ENCODE measurements around the gene APRT. TPM values are rescaled to one million over a fixed set of nuclear protein-coding genes. Genes with fewer than 3 reads are reported as not detected.

Gene APRT
- total and polyA plus RNA-seq, 8 donors = 38.8 to 88.2 (median 68.4) TPM

DNA sequence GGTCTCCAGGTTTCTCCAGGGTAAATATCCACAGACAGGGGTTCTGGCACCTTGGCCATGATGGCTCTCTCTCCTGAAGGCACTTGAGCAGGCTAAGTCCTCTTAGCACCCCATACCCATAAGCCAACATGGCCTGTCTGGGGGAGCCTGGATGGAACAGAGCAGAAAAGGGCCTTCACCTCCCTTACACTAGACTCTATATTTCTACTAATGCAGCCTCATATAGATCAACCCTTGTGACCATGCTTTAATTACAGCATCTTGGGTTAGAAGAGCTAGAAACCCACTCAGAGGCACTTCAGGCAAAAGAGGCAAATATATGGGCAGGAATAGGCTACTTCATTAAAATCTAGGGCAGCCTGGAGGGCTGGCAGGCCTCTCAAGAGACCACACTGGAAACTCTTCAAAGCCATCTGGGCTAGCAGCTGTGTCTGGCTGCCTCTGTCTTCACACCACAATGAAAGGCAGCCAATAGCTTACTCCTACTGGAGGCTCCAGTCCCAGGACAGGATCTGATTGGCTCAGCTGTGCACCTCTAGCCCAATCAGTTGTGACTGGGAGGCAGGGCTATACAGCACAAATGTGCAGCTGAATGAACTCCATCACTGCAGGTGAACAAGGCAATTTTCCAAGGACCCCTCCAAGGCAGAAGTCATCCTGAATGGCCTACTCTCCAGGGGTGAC lies 12.8 kb downstream of the APRT start:
- ATAC-seq = no peak
- no peak for DNase-seq
- Histone ChIP-seq H3K27me3 (peaks cover 0 to 3% (median 0%) of the 10 kb centered on the region in 4 donors), H3K4me1 (peaks cover 0 to under 1% (median 0%) of the 10 kb centered on the region in 3 donors), H3K36me3 (no peaks in the 10 kb centered on the region), H3K27ac (no peak overlapping the region), H3K9me3 (no peaks in the 10 kb centered on the region), H3K4me3 (no peak overlapping the region)
- no peak for FAIRE-seq
- intact Hi-C loops (cut with DNase I) = no loop called here
- TF ChIP-seq, protein P1, sequence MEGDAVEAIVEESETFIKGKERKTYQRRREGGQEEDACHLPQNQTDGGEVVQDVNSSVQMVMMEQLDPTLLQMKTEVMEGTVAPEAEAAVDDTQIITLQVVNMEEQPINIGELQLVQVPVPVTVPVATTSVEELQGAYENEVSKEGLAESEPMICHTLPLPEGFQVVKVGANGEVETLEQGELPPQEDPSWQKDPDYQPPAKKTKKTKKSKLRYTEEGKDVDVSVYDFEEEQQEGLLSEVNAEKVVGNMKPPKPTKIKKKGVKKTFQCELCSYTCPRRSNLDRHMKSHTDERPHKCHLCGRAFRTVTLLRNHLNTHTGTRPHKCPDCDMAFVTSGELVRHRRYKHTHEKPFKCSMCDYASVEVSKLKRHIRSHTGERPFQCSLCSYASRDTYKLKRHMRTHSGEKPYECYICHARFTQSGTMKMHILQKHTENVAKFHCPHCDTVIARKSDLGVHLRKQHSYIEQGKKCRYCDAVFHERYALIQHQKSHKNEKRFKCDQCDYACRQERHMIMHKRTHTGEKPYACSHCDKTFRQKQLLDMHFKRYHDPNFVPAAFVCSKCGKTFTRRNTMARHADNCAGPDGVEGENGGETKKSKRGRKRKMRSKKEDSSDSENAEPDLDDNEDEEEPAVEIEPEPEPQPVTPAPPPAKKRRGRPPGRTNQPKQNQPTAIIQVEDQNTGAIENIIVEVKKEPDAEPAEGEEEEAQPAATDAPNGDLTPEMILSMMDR (IDR thresholded peaks at IDR 0.05) = no peak

DNA sequence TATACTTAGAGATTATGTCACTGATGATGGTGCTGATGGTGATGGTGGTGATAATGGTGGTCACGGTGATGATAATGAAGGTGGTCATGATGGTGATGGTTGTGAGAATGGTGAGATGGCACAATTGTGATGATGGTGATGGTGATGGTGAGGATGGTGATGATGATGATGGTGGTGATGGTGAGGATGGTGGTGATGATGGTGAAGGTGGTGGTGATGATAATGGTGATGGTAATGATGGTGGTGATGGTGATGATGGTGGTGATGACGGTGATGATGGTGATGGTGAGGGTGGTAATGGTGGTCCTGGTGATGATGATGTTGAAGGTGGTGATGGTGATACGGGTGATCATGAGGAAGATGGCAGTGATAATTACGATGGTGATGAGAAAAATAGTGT lies 13.7 kb downstream of the APRT start:
- WGBS, 2 donors = 93 to 95% methylated on average over 4 of the region's 4 CpGs
- no peaks in the 10 kb centered on the region for H3K9me3 ChIP-seq
- intact Hi-C loops (cut with DNase I) = no loop called here
- H3K4me3 ChIP-seq = no peak overlapping the region
- no peak overlapping the region for H3K27ac ChIP-seq
- H3K27me3 ChIP-seq = peaks cover 0 to 3% (median 0%) of the 10 kb centered on the region in 4 donors
- H3K4me1 ChIP-seq = no peaks in the 10 kb centered on the region
- no peak for ATAC-seq
- TF ChIP-seq, protein P1 (IDR thresholded peaks at IDR 0.05) = no peak
- no peaks in the 10 kb centered on the region for H3K36me3 ChIP-seq
- no peak for FAIRE-seq
- DNase-seq = no peak

DNA sequence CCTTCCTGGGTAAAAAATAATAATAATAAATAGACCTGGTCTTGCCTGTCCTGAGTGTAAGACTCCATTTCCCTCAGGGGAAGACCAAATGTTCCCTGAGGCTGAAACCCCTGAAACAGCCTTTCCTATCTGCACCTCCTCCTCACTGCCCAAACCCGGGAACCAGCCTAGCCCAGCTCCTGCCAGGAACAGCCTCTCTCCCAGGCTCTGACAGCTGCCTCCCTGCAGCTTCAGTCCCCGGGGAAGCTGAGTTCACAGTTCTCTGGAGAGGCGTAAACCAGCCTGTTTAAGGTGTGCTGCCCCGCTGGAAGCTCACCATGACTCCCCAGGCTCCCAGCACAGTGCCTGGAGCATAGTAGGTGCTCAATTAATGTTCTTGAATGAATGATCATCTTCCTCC lies 15.4 kb downstream of the APRT start:
- TF ChIP-seq, protein P1 (IDR thresholded peaks at IDR 0.05) = no peak

DNA sequence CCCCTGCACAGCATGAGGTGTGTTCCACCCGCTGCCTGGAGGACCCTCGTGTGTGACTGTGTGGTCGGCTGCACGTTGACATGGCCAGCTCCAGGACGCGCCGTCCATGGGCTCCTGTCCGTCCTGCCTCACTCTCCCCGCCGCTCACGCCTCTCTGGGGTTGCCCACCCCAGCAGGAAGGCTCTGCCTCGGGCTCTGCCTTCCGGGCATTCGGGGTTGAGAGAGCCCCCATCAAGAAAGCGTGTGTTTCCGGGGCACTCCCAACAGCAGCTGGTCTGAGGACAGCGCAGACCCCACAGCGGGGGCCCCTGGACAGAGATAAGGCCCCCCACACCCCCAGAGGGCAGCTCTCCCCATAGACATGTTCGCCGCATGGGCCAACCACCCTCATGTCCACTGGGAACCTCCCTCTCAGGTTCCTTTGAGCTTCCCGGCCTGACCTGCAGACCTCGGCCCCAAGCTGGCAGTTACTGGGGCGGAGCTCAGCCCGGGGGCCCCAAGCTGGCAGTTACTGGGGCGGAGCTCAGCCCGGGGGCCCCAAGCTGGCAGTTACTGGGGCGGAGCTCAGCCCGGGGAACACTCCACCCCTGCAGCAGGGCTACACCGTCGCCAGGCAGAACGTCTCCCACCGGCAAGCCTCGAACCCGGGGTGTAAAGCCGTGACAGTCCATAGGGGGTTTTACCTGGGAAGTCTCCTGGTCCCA lies 18.3 kb downstream of the APRT start:
- Histone ChIP-seq H3K4me3 (no peak overlapping the region), H3K4me1 (no peaks in the 10 kb centered on the region), H3K27ac (no peak overlapping the region), H3K27me3 (peaks cover 0 to 3% (median 0%) of the 10 kb centered on the region in 4 donors), H3K36me3 (no peaks in the 10 kb centered on the region), H3K9me3 (no peaks in the 10 kb centered on the region)
- DNase-seq (no peak), ATAC-seq (peak in 1 of 4 donors; percentile 21), FAIRE-seq (no peak)
- intact Hi-C loops (cut with DNase I) = no loop called here
- TF ChIP-seq, protein P1 (IDR thresholded peaks at IDR 0.05) = no peak
- 39 to 44% methylated on average over 32 to 35 of the region's 35 CpGs for WGBS, 2 donors

More for the DNA sequence above, 15.4 kb downstream of the APRT start:
- FAIRE-seq (no peak), DNase-seq (no peak), ATAC-seq (no peak)
- no peak overlapping the region for H3K4me3 ChIP-seq
- no peak overlapping the region for H3K27ac ChIP-seq
- H3K27me3 ChIP-seq = peaks cover 0 to 3% (median 0%) of the 10 kb centered on the region in 4 donors
- intact Hi-C loops (cut with DNase I) = no loop called here
- WGBS, 2 donors = 54 to 70% methylated on average over 4 of the region's 4 CpGs
- H3K9me3 ChIP-seq = no peaks in the 10 kb centered on the region
- H3K36me3 ChIP-seq = no peaks in the 10 kb centered on the region
- H3K4me1 ChIP-seq = no peaks in the 10 kb centered on the region
